Vagina (tissue), 2 donors: ENCODE measurements around the gene HDAC8.

ENCODE experiments used
- POLR2A ChIP-seq, 2 donors: fragments of 450-650 bp; IDR thresholded peaks; one replicate each; pipeline ENCODE4 v1.6.1; 2017; ENCODE audit warnings: antibody characterized with exemption in 2 of 2, mild to moderate bottlenecking in 2 of 2, moderate library complexity in 2 of 2
- POLR2AphosphoS5 ChIP-seq, 2 donors: sonication (generic); formaldehyde crosslinking; IDR thresholded peaks; one replicate each; pipeline ENCODE4 v1.9.0; 2017; ENCODE audit warnings: antibody characterized with exemption in 2 of 2, mild to moderate bottlenecking in 2 of 2, low read depth in 1 of 2; ENCODE audit not compliant: insufficient read depth in 1 of 2

DNA sequence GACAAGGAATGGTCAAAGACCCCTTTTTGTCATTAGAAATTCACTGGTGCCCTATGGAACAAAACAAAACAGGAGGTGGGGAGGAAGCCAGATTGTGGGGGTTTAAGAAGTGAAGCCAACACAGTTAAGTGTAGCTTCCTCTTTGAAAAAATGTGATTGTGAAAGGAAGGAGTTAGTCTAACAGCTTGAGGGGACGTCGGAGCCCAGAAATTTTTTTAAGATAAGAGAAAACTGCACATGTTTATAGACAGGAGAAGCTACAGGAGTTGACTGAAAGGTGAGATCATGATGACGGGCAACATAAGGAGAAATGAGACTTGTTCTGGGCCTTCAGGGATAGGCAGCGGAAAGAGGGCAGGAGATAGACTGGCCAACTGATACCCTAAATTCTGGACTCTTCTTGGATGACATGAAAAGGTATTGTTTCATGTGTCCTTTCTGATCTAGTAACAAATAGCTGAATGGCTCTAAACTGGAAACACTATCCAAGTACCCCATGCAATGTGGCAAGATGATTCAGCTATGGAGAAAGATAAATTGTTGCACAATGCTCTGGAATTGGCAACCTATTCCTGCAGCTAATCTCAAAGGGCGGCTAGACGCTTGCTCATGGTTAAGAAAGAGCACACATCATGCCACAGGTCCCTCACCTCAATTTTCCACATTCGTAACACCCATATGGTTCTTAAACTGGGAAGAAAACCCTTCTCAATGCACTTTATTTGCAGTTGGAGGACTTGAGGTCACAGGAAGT, 3.7 kb upstream of the HDAC8 start:
- no peak for TF ChIP-seq POLR2AphosphoS5 (IDR thresholded peaks at IDR 0.05; ENCODE audit: insufficient read depth in 1 of 2, low read depth in 1 of 2)
- TF ChIP-seq POLR2A (IDR thresholded peaks at IDR 0.05), result no peak
